Measurements from ENCODE around the gene GPR176. TPM values are rescaled to one million over a fixed set of nuclear protein-coding genes. Genes with fewer than 3 reads are reported as not detected.

GPR176 gene
- total RNA-seq, 4 donors from 2014 or later: 4.3 to 15.0 (median 7.9) TPM

GRCh38 chr15:39781147-39781966 lies 138.7 kb downstream of the GPR176 start:
- 87 to 94% methylated on average over 4 of the region's 4 CpGs for WGBS, 2 donors

DNA sequence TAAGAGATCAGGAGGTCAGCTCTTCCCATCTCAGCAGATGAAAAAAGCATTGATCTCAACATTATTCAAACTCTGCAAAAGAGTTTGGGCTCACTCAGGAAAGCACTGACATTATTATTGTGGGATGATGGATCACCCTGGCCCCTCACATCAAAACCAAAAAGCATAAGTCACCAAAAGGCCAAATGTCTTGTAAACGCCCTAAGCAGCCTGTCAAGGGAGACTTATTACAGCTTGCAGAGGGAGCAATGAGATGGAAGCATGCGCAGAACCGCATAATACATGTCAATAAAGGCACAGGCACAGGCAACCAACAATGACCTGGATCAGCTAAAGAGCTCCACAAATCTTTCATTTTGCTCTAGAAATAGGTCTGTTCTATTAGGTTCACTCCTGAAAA lies 142.0 kb downstream of the GPR176 start:
- Histone ChIP-seq H3K27me3 (no peaks in the 10 kb centered on the region), H3K9me3 (no peaks in the 10 kb centered on the region), H3K4me1 (no peaks in the 10 kb centered on the region), H3K27ac (no peak overlapping the region), H3K4me3 (replicated peaks in 1 of 3) (no peak overlapping the region), H3K36me3 (no peaks in the 10 kb centered on the region)
- intact Hi-C loops (cut with DNase I): no loop called here
- DNase-seq: no peak
- WGBS, 2 donors: 76 to 77% methylated on average over 3 of the region's 3 CpGs
- TF ChIP-seq CTCF (IDR thresholded peaks at IDR 0.05): no peak
- no peak for TF ChIP-seq POLR2A (IDR thresholded peaks at IDR 0.05)

More at GRCh38 chr15:39781147-39781966, 138.7 kb downstream of the GPR176 start:
- Histone ChIP-seq H3K4me1 (peaks cover 10% of the 10 kb centered on the region in 2 donors), H3K27ac (no peak overlapping the region), H3K27me3 (no peaks in the 10 kb centered on the region), H3K4me3 (replicated peaks in 1 of 3) (no peak overlapping the region), H3K9me3 (no peaks in the 10 kb centered on the region), H3K36me3 (no peaks in the 10 kb centered on the region)
- DNase-seq: no peak
- intact Hi-C loops (cut with DNase I): no loop called here
- TF ChIP-seq POLR2A (IDR thresholded peaks at IDR 0.05): no peak
- TF ChIP-seq CTCF (IDR thresholded peaks at IDR 0.05): no peak

GRCh38 chr15:39777496-39777895 lies 142.6 kb downstream of the GPR176 start:
- no peak overlapping the region for H3K27ac ChIP-seq
- H3K4me3 ChIP-seq (replicated peaks in 1 of 3): no peak overlapping the region
- no peaks in the 10 kb centered on the region for H3K27me3 ChIP-seq
- no peak for DNase-seq
- H3K36me3 ChIP-seq: no peaks in the 10 kb centered on the region
- 89 to 92% methylated on average over 4 of the region's 4 CpGs for WGBS, 2 donors
- intact Hi-C loops (cut with DNase I): no loop called here
- TF ChIP-seq POLR2A (IDR thresholded peaks at IDR 0.05) (no peak), CTCF (IDR thresholded peaks at IDR 0.05) (no peak)
- H3K9me3 ChIP-seq: no peaks in the 10 kb centered on the region
- H3K4me1 ChIP-seq: no peaks in the 10 kb centered on the region

DNA sequence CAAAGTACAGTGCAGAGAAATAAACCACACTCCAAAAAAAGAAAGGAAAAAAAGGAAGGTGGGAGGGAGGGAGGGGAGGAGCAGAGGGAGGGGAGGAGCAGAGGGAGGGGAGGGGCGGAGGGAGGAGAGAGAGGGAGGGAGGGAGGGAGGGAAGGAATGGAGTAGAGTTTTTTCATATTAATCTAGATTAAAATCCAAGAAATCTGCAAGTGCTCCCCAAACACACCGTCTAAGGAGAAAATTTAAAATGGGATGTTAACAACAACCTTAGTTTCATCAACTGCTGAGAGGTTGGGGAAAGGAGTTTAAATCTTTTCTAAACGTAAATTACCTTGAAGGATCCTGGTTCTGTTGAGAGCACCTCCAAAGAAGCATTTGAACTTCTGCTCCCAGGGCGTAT lies 144.0 kb downstream of the GPR176 start:
- no peaks in the 10 kb centered on the region for H3K36me3 ChIP-seq
- WGBS, 2 donors: 78 to 84% methylated on average over 4 of the region's 4 CpGs
- no peak overlapping the region for H3K4me3 ChIP-seq (replicated peaks in 1 of 3)
- no peaks in the 10 kb centered on the region for H3K4me1 ChIP-seq
- TF ChIP-seq CTCF (IDR thresholded peaks at IDR 0.05): no peak
- no peak for TF ChIP-seq POLR2A (IDR thresholded peaks at IDR 0.05)
- no peak for DNase-seq
- intact Hi-C loops (cut with DNase I): no loop called here
- no peak overlapping the region for H3K27ac ChIP-seq
- H3K27me3 ChIP-seq: no peaks in the 10 kb centered on the region
- H3K9me3 ChIP-seq: no peaks in the 10 kb centered on the region

GRCh38 chr15:39774688-39775267 lies 145.3 kb downstream of the GPR176 start:
- no peaks in the 10 kb centered on the region for H3K9me3 ChIP-seq
- no peaks in the 10 kb centered on the region for H3K27me3 ChIP-seq
- no peak overlapping the region for H3K4me3 ChIP-seq (replicated peaks in 1 of 3)
- DNase-seq: no peak
- no peaks in the 10 kb centered on the region for H3K4me1 ChIP-seq
- no peaks in the 10 kb centered on the region for H3K36me3 ChIP-seq
- WGBS, 2 donors: 89 to 97% methylated on average over 3 of the region's 3 CpGs
- intact Hi-C loops (cut with DNase I): no loop called here
- no peak overlapping the region for H3K27ac ChIP-seq
- TF ChIP-seq POLR2A (IDR thresholded peaks at IDR 0.05): no peak
- TF ChIP-seq CTCF (IDR thresholded peaks at IDR 0.05): no peak

Data from thyroid gland (tissue), 4 donors.